CD14-positive monocyte (primary cell): ENCODE measurements around the gene CXorf66. TPM values are rescaled to one million over a fixed set of nuclear protein-coding genes. Genes with fewer than 3 reads are reported as not detected.
"Not testable (repeated sequence)": the region's sequence is repeated elsewhere in the genome, so short reads cannot be mapped to it uniquely, and the experiment has no call there.

Experiments used
- DNase-seq, 3 donors: peaks; one replicate each; pipeline ENCODE4 v3.0.0-alpha.2; 2011 to 2022
- H2AFZ ChIP-seq: 2 replicates; pipeline ENCODE4 v1.6.0; 2012; ENCODE audit warnings: mild to moderate bottlenecking, low read depth, low read length, inconsistent platforms; ENCODE audit not compliant: insufficient read depth, poor library complexity, severe bottlenecking
- H3K27ac ChIP-seq, 2 donors: 1 replicate in 1 of 2; 2 replicates in 1 of 2; pipeline ENCODE4 v1.5.1; 2012 to 2013; ENCODE audit warnings: low read length in 2 of 2, control low read depth in 1 of 2, inconsistent platforms in 1 of 2, low read depth in 1 of 2, mild to moderate bottlenecking in 1 of 2
- H3K27me3 ChIP-seq, 2 donors: one replicate each; pipeline versions ENCODE4 v1.6.0 to v1.6.1; 2011 to 2013; ENCODE audit warnings: low read length in 2 of 2; ENCODE audit not compliant: control insufficient read depth in 2 of 2, insufficient read depth in 2 of 2
- H3K36me3 ChIP-seq, 2 donors: replicated peaks in 1 of 2; 1 replicate in 1 of 2; 2 replicates in 1 of 2; pipeline versions ENCODE4 v1.5.1 to v1.6.1; 2012 to 2013; ENCODE audit warnings: low read length in 2 of 2, control low read depth in 1 of 2, inconsistent platforms in 1 of 2, mild to moderate bottlenecking in 1 of 2; ENCODE audit not compliant: insufficient read depth in 2 of 2, control insufficient read depth in 1 of 2
- H3K4me1 ChIP-seq, 2 donors: 1 replicate in 1 of 2; 2 replicates in 1 of 2; pipeline versions ENCODE4 v1.5.1 to v1.6.1; 2012 to 2013; ENCODE audit warnings: low read length in 2 of 2, control low read depth in 1 of 2, inconsistent platforms in 1 of 2, mild to moderate bottlenecking in 1 of 2, moderate library complexity in 1 of 2; ENCODE audit not compliant: insufficient read depth in 2 of 2, control insufficient read depth in 1 of 2
- H3K4me2 ChIP-seq: replicated peaks from 2 replicates; pipeline ENCODE3; 2012; ENCODE audit warnings: low read length, moderate library complexity, mild to moderate bottlenecking; ENCODE audit not compliant: poor library complexity, severe bottlenecking; ENCODE audit errors: extremely low read depth
- H3K4me3 ChIP-seq, 3 experiments: fragments of 200-600 bp in 1 of 3; sonication (generic) in 1 of 3; replicated peaks in 1 of 3; 1 replicate in 2 of 3; 2 replicates in 1 of 3; pipeline ENCODE4 v1.5.1; 2011 to 2013; ENCODE audit warnings: low read length in 3 of 3, mild to moderate bottlenecking in 3 of 3, control low read depth in 2 of 3, low read depth in 2 of 3, inconsistent platforms in 1 of 3, moderate library complexity in 1 of 3
- H3K79me2 ChIP-seq: 2 replicates; pipeline ENCODE4 v1.6.0; 2012; ENCODE audit warnings: mild to moderate bottlenecking, control low read depth, inconsistent platforms, low read length, moderate library complexity; ENCODE audit not compliant: insufficient read depth
- H3K9ac ChIP-seq: 2 replicates; pipeline ENCODE4 v1.6.0; 2017; ENCODE audit warnings: low read length, mild to moderate bottlenecking; ENCODE audit not compliant: insufficient read depth, poor library complexity, severe bottlenecking
- H3K9me3 ChIP-seq, 2 donors: replicated peaks in 1 of 2; 1 replicate in 1 of 2; 2 replicates in 1 of 2; pipeline versions ENCODE4 v1.5.1 to v1.6.1; 2012 to 2013; ENCODE audit warnings: low read length in 2 of 2, control low read depth in 1 of 2; ENCODE audit not compliant: control insufficient read depth in 1 of 2, insufficient read depth in 1 of 2
- H4K20me1 ChIP-seq: 2 replicates; pipeline ENCODE4 v1.6.0; 2012; ENCODE audit warnings: mild to moderate bottlenecking, low read length, control low read depth, moderate library complexity; ENCODE audit not compliant: insufficient read depth
- H3K27ac Mint-ChIP-seq, 7 donors: one replicate each; pipeline ENCODE4 v1.8.0; 2020; ENCODE audit warnings: mild to moderate bottlenecking in 7 of 7, mixed read lengths in 7 of 7, moderate library complexity in 6 of 7, inconsistent platforms in 2 of 7
- H3K27me3 Mint-ChIP-seq, 3 donors: one replicate each; pipeline ENCODE4 v1.8.0; 2021 to 2022; ENCODE audit warnings: low read depth in 3 of 3, mild to moderate bottlenecking in 3 of 3, mixed read lengths in 3 of 3, moderate library complexity in 3 of 3, inconsistent platforms in 1 of 3
- H3K36me3 Mint-ChIP-seq, 2 donors: one replicate each; pipeline ENCODE4 v1.8.0; 2020; ENCODE audit warnings: mixed read lengths in 2 of 2, inconsistent platforms in 1 of 2, mild to moderate bottlenecking in 1 of 2
- H3K4me1 Mint-ChIP-seq: one replicate; pipeline ENCODE4 v1.8.0; 2020; ENCODE audit warnings: mild to moderate bottlenecking, mixed read lengths
- H3K4me3 Mint-ChIP-seq, 2 donors: one replicate each; pipeline ENCODE4 v1.8.0; 2020; ENCODE audit warnings: mild to moderate bottlenecking in 2 of 2, mixed read lengths in 2 of 2, moderate library complexity in 1 of 2
- H3K9me3 Mint-ChIP-seq, 7 donors: one replicate each; pipeline ENCODE4 v1.8.0; 2020 to 2022; ENCODE audit warnings: mixed read lengths in 7 of 7, mild to moderate bottlenecking in 6 of 7, moderate library complexity in 6 of 7, inconsistent platforms in 2 of 7
- WGBS: methylation state at CpG from one replicate; pipeline ENCODE4 v1.1.5; 2013; ENCODE audit warnings: missing lambda C conversion rate; ENCODE audit not compliant: insufficient coverage; 5-methylcytosine and 5-hydroxymethylcytosine counted together
- intact Hi-C, 2 donors: fragments of 100-400 bp; cut with micrococcal nuclease; formaldehyde crosslinking; loops; one replicate each; pipeline versions ENCODE4 v1.15.0 to v1.15.1; 2023
- polyA plus RNA-seq, 3 donors: library from polyadenylated mRNA; depleted of rRNA in 1 of 3; unstranded in 2 of 3; stranded (reverse) in 1 of 3; fragments of 300-500 nt in 2 of 3; fragments of >200 nt in 1 of 3; fragmentation: Illumina TruSeq in 2 of 3; gene quantifications; 1 replicate in 2 of 3; 2 replicates in 1 of 3; pipeline ENCODE4 v1.2.3, GENCODE V29; 2012 to 2021
- TF ChIP-seq, protein P1 (sequence below): fragments of 200-600 bp; IDR thresholded peaks from one replicate; pipeline ENCODE4 v1.8.0; 2022; ENCODE audit warnings: antibody characterized with exemption, mild to moderate bottlenecking

CXorf66 gene
- polyA plus RNA-seq, 3 donors: not detected

DNA sequence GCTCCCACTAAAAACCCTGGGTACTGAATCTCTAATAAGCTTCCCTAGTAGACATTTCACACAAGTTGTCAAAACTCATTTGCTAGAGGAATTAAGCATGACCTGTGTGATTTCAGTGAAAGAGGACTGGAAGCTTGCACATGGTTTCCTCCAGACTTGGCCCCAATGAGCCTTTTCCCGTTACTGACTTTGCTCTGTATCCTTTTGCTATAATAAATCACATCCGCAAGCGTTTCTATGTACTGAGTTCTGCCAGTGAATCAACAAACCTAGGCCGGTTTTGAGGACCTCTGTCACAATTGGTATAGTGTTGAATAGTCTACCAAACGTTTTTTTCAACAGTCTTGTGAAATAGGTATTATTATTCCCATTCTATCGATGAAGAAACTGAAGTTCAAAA, 40.6 kb downstream of the CXorf66 start:
- peaks cover 0 to 6% (median 2%) of the 10 kb centered on the region in 7 donors for H3K9me3 Mint-ChIP-seq
- intact Hi-C loops: no loop called here
- H3K36me3 Mint-ChIP-seq: peaks cover 5% of the 10 kb centered on the region in 2 donors
- no peaks in the 10 kb centered on the region for H3K36me3 ChIP-seq
- H3K4me1 Mint-ChIP-seq: peaks cover 23% of the 10 kb centered on the region
- whole genome bisulfite sequencing: no CpG with 5 or more reads among the region's 6 CpGs
- H3K4me3 ChIP-seq: no peak overlapping the region
- peaks cover 41% of the 10 kb centered on the region for H4K20me1 ChIP-seq
- no peak overlapping the region for H2AFZ ChIP-seq
- H3K9ac ChIP-seq: no peak overlapping the region
- H3K27me3 Mint-ChIP-seq: no peaks in the 10 kb centered on the region
- DNase-seq: no peak
- no peaks in the 10 kb centered on the region for H3K27me3 ChIP-seq
- TF ChIP-seq, protein P1, sequence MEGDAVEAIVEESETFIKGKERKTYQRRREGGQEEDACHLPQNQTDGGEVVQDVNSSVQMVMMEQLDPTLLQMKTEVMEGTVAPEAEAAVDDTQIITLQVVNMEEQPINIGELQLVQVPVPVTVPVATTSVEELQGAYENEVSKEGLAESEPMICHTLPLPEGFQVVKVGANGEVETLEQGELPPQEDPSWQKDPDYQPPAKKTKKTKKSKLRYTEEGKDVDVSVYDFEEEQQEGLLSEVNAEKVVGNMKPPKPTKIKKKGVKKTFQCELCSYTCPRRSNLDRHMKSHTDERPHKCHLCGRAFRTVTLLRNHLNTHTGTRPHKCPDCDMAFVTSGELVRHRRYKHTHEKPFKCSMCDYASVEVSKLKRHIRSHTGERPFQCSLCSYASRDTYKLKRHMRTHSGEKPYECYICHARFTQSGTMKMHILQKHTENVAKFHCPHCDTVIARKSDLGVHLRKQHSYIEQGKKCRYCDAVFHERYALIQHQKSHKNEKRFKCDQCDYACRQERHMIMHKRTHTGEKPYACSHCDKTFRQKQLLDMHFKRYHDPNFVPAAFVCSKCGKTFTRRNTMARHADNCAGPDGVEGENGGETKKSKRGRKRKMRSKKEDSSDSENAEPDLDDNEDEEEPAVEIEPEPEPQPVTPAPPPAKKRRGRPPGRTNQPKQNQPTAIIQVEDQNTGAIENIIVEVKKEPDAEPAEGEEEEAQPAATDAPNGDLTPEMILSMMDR: no peak
- H3K4me1 ChIP-seq: peaks cover 7 to 12% of the 10 kb centered on the region in 2 donors
- no peak overlapping the region for H3K4me3 Mint-ChIP-seq
- no peaks in the 10 kb centered on the region for H3K9me3 ChIP-seq
- peaks cover 24% of the 10 kb centered on the region for H3K79me2 ChIP-seq
- H3K27ac ChIP-seq: no peak overlapping the region
- H3K27ac Mint-ChIP-seq: no peak overlapping the region
- no peak overlapping the region for H3K4me2 ChIP-seq

DNA sequence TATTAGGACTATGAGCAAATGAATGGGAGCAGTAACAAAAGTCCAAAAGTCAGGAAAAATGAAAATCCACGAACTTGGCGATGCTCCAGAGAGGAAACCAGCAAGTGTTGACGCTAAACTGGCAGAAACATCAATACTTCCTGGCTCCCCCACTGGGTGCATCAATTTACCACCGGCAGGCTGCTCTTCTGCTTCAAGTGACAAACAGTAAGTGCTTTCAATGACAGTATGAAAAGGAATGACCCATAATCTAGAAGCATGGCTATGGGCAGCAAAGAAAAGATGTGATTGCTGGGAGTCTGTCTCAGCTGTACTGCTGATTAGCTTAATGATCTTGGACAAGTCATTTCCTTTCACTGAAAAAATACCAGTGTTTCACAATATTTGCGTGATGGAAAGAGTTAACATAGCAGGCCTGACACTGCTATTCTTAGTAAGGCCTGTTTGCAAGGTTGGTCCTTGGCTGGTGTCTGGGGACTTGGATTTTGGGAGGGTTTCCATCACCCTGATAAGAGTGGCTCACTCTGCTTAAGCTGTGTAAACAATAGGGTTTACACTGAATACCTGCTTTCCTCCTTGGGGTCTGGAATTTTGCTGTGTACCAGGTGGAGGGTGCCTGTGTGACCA, 41.1 kb downstream of the CXorf66 start:
- Histone ChIP-seq H3K9ac (no peak overlapping the region), H3K4me3 (no peak overlapping the region), H2AFZ (no peak overlapping the region), H4K20me1 (peaks cover 38% of the 10 kb centered on the region), H3K36me3 (no peaks in the 10 kb centered on the region), H3K4me1 (peaks cover 7 to 12% of the 10 kb centered on the region in 2 donors), H3K27ac (no peak overlapping the region), H3K4me2 (no peak overlapping the region), H3K9me3 (no peaks in the 10 kb centered on the region), H3K27me3 (no peaks in the 10 kb centered on the region), H3K79me2 (peaks cover 19% of the 10 kb centered on the region)
- Mint-ChIP-seq H3K9me3 (peaks cover 0 to 6% (median 2%) of the 10 kb centered on the region in 7 donors), H3K36me3 (peaks cover 5% of the 10 kb centered on the region in 2 donors), H3K4me1 (peaks cover 23% of the 10 kb centered on the region), H3K27ac (no peak overlapping the region), H3K4me3 (no peak overlapping the region), H3K27me3 (no peaks in the 10 kb centered on the region)
- WGBS: no CpG with 5 or more reads among the region's 5 CpGs
- TF ChIP-seq, protein P1: no peak
- DNase-seq: peak in 1 of 3 donors; percentile 34
- intact Hi-C loops: no loop called here

DNA sequence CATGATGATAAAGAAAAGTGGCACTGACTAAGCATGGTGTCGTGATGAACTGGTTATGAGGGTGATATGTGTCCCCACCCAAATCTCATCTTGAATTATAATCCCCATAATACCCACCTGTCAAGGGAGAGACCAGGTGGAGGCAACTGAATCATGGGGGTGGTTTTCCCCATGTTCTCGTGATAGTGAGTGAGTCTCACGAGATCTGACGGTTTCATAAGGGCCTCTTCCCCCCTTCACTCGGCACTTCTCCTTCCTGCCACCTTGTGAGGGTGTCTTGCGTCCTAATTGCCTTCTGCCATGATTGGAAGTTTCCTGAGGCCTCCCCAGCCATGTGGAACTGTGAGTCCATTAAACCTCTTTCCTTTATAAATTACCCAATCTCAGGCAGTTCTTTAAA, 44.2 kb downstream of the CXorf66 start:
- Mint-ChIP-seq H3K4me1 (peaks cover 25% of the 10 kb centered on the region), H3K27ac (peak overlapping the region in 2 of 7 donors; percentile 69 to 79)
- H3K4me3 ChIP-seq, H3K27ac ChIP-seq, H3K27me3 Mint-ChIP-seq, H3K9me3 ChIP-seq, H3K4me3 Mint-ChIP-seq, H3K9me3 Mint-ChIP-seq, H3K36me3 ChIP-seq, H3K36me3 Mint-ChIP-seq, intact Hi-C loops, H3K79me2 ChIP-seq, H2AFZ ChIP-seq, H3K27me3 ChIP-seq, H3K4me2 ChIP-seq, H3K9ac ChIP-seq: not testable (repeated sequence)
- DNase-seq: peak in 1 of 3 donors; percentile 5
- no CpG with 5 or more reads among the region's 6 CpGs for WGBS
- Histone ChIP-seq H4K20me1 (peaks cover 26% of the 10 kb centered on the region), H3K4me1 (peaks cover 7 to 12% of the 10 kb centered on the region in 2 donors)
